SK-N-SH (cell line): ENCODE results near the gene TAS1R1. TPM values are rescaled to one million over a fixed set of nuclear protein-coding genes. Genes with fewer than 3 reads are reported as not detected.

Experiments used
- CTCF ChIA-PET: fragments of 300-600, 350-600 bp; formaldehyde crosslinking; extraction: SDS; loops from one replicate; lab custom pipeline; 2021; lab: Yijun Ruan, JAX
- POLR2A ChIA-PET: fragments of 350-600 bp; sonication (Branson Sonifier 250); formaldehyde crosslinking; extraction: SDS; loops from one replicate; lab custom pipeline; 2020; ENCODE audit warnings: antibody characterized with exemption, inconsistent platforms; lab: Yijun Ruan, JAX
- DNase-seq: peaks from one replicate; pipeline ENCODE4 v3.0.0; 2012
- H2AFZ ChIP-seq: fragments of 200-600 bp; sonication (generic); 2 replicates; pipeline ENCODE4 v1.8.1; 2016; ENCODE audit warnings: antibody characterized with exemption, mild to moderate bottlenecking, low read depth
- H3F3A ChIP-seq: fragments of 200-600 bp; sonication (generic); replicated peaks from 2 replicates; pipeline ENCODE3; 2016; ENCODE audit warnings: antibody characterized with exemption, mild to moderate bottlenecking; ENCODE audit not compliant: insufficient read depth
- H3K27ac ChIP-seq, 2 experiments: fragments of 200-500 bp in 1 of 2; fragments of 200-600 bp in 1 of 2; sonication (Bioruptor generic) in 1 of 2; sonication (generic), shearing (Covaris generic) in 1 of 2; 2 replicates each; pipeline versions ENCODE4 v1.5.1 to v1.6.1; 2014 to 2016; ENCODE audit warnings: low read depth in 2 of 2, inconsistent platforms in 1 of 2, low read length in 1 of 2, mild to moderate bottlenecking in 1 of 2, mixed read lengths in 1 of 2
- H3K27me3 ChIP-seq: fragments of 200-600 bp; sonication (generic), shearing (Covaris generic); 2 replicates; pipeline ENCODE4 v1.6.1; 2016; ENCODE audit warnings: mixed run types; ENCODE audit not compliant: insufficient read depth
- H3K36me3 ChIP-seq, 2 experiments: fragments of 200-500 bp in 1 of 2; fragments of 200-600 bp in 1 of 2; sonication (Bioruptor generic) in 1 of 2; sonication (generic) in 1 of 2; replicated peaks in 1 of 2; 2 replicates each; pipeline versions ENCODE3 to v1.5.1; 2014 to 2016; ENCODE audit warnings: low read length in 1 of 2, mild to moderate bottlenecking in 1 of 2; ENCODE audit not compliant: insufficient read depth in 2 of 2, control insufficient read depth in 1 of 2
- H3K4me1 ChIP-seq, 2 experiments: fragments of 200-500 bp in 1 of 2; fragments of 200-600 bp in 1 of 2; sonication (Bioruptor generic) in 1 of 2; sonication (generic), shearing (Covaris generic) in 1 of 2; 2 replicates each; pipeline versions ENCODE4 v1.5.1 to v1.6.1; 2014 to 2016; ENCODE audit warnings: low read depth in 1 of 2, low read length in 1 of 2, mixed run types in 1 of 2; ENCODE audit not compliant: insufficient read depth in 2 of 2, control insufficient read depth in 1 of 2
- H3K4me2 ChIP-seq: fragments of 200-600 bp; sonication (generic), shearing (Covaris generic); 2 replicates; pipeline ENCODE4 v1.6.1; 2017; ENCODE audit warnings: mixed run types
- H3K4me3 ChIP-seq, 2 experiments: fragments of 200-500 bp in 1 of 2; fragments of 200-600 bp in 1 of 2; sonication (Bioruptor generic) in 1 of 2; sonication (generic), shearing (Covaris generic) in 1 of 2; 2 replicates each; pipeline versions ENCODE4 v1.5.1 to v1.8.1; 2014 to 2016; ENCODE audit warnings: low read depth in 2 of 2, inconsistent platforms in 1 of 2, low read length in 1 of 2, mild to moderate bottlenecking in 1 of 2, mixed read lengths in 1 of 2, moderate library complexity in 1 of 2
- H3K79me2 ChIP-seq: fragments of 200-600 bp; sonication (generic); 2 replicates; pipeline ENCODE4 v1.8.1; 2017; ENCODE audit warnings: mild to moderate bottlenecking; ENCODE audit not compliant: insufficient read depth
- H3K9ac ChIP-seq: fragments of 200-600 bp; sonication (generic); 2 replicates; pipeline ENCODE4 v1.6.1; 2017; ENCODE audit warnings: mixed run types
- H3K9me2 ChIP-seq: fragments of 200-600 bp; sonication (generic); 2 replicates; pipeline ENCODE4 v1.6.1; 2017; ENCODE audit warnings: mixed run types
- H3K9me3 ChIP-seq: fragments of 200-600 bp; sonication (generic); 2 replicates; pipeline ENCODE4 v1.6.1; 2017; ENCODE audit warnings: mixed run types, mild to moderate bottlenecking, moderate library complexity
- H4K20me1 ChIP-seq: fragments of 200-600 bp; sonication (generic); 2 replicates; pipeline ENCODE4 v1.6.1; 2017; ENCODE audit warnings: mild to moderate bottlenecking, mixed run types; ENCODE audit not compliant: insufficient read depth
- CHD2 ChIP-seq: fragments of 150-350 bp; IDR thresholded peaks from 2 replicates; pipeline ENCODE4 v1.6.1; 2018; ENCODE audit warnings: low read length; ENCODE audit not compliant: partially characterized antibody
- FOXJ3 ChIP-seq: sonication (generic); formaldehyde crosslinking; IDR thresholded peaks from 2 replicates; pipeline ENCODE4 v1.5.1; 2020; ENCODE audit warnings: mild to moderate bottlenecking, missing genetic modification reagents
- FOXM1 ChIP-seq: IDR thresholded peaks from 2 replicates; pipeline ENCODE4 v1.4.0; 2012; ENCODE audit warnings: low read depth, mild to moderate bottlenecking
- GABPA ChIP-seq: IDR thresholded peaks from 2 replicates; pipeline ENCODE4 v1.4.0; 2012; ENCODE audit warnings: low read depth, mild to moderate bottlenecking
- GATA2 ChIP-seq: sonication (generic); formaldehyde crosslinking; IDR thresholded peaks from 2 replicates; pipeline ENCODE4 v1.5.0; 2020; ENCODE audit warnings: mild to moderate bottlenecking, missing genetic modification reagents
- MEF2A ChIP-seq: IDR thresholded peaks from 2 replicates; pipeline ENCODE4 v1.4.0; 2012; ENCODE audit warnings: low read depth, borderline replicate concordance
- NFIC ChIP-seq: IDR thresholded peaks from 2 replicates; pipeline ENCODE4 v1.4.0; 2012; ENCODE audit warnings: borderline replicate concordance
- POLR2AphosphoS5 ChIP-seq: IDR thresholded peaks from 2 replicates; pipeline ENCODE4 v1.6.1; 2012; ENCODE audit warnings: low read depth, low read length
- RFX5 ChIP-seq: IDR thresholded peaks from 2 replicates; pipeline ENCODE4 v1.6.1; 2012; ENCODE audit warnings: mild to moderate bottlenecking, improper control_type of control experiment, low read length
- RXRA ChIP-seq: IDR thresholded peaks from 2 replicates; pipeline ENCODE4 v1.4.0; 2012; ENCODE audit warnings: low read depth, mild to moderate bottlenecking, borderline replicate concordance
- YY1 ChIP-seq: IDR thresholded peaks from 2 replicates; pipeline ENCODE4 v1.4.0; 2012; ENCODE audit warnings: low read depth, mild to moderate bottlenecking
- WGBS: methylation state at CpG from one replicate; pipeline ENCODE4 v1.1.6; 2017; ENCODE audit warnings: low lambda C conversion rate; 5-methylcytosine and 5-hydroxymethylcytosine counted together
- polyA plus RNA-seq, 3 experiments: library from polyadenylated mRNA; depleted of rRNA; stranded (reverse); fragments of >200 nt; gene quantifications; 2 replicates each; pipeline ENCODE4 v1.2.3, GENCODE V29; 2012
- TF ChIP-seq, protein P1 (sequence below): IDR thresholded peaks from 2 replicates; pipeline ENCODE4; 2012
- TF ChIP-seq, protein P2 (sequence below): fragments of 200-600 bp; sonication (generic); IDR thresholded peaks from 2 replicates; pipeline ENCODE4 v1.6.1; 2017; ENCODE audit warnings: antibody characterized with exemption, mild to moderate bottlenecking, moderate library complexity
- TF ChIP-seq, protein P3 (sequence below): IDR thresholded peaks from 2 replicates; pipeline ENCODE4 v1.4.0; 2012; ENCODE audit warnings: low read depth, borderline replicate concordance
- TF ChIP-seq, protein P4 (sequence below): IDR thresholded peaks from 2 replicates; pipeline ENCODE4 v1.4.0; 2012; ENCODE audit warnings: low read depth, borderline replicate concordance
- TF ChIP-seq, protein P5 (sequence below): fragments of 150-350 bp; IDR thresholded peaks from 2 replicates; pipeline ENCODE4 v1.6.1; 2016; ENCODE audit warnings: mild to moderate bottlenecking, low read depth, low read length

The TAS1R1 gene
- polyA plus RNA-seq, 1 of the 3 experiments (the other 2 are of a cell fraction), result not detected

DNA sequence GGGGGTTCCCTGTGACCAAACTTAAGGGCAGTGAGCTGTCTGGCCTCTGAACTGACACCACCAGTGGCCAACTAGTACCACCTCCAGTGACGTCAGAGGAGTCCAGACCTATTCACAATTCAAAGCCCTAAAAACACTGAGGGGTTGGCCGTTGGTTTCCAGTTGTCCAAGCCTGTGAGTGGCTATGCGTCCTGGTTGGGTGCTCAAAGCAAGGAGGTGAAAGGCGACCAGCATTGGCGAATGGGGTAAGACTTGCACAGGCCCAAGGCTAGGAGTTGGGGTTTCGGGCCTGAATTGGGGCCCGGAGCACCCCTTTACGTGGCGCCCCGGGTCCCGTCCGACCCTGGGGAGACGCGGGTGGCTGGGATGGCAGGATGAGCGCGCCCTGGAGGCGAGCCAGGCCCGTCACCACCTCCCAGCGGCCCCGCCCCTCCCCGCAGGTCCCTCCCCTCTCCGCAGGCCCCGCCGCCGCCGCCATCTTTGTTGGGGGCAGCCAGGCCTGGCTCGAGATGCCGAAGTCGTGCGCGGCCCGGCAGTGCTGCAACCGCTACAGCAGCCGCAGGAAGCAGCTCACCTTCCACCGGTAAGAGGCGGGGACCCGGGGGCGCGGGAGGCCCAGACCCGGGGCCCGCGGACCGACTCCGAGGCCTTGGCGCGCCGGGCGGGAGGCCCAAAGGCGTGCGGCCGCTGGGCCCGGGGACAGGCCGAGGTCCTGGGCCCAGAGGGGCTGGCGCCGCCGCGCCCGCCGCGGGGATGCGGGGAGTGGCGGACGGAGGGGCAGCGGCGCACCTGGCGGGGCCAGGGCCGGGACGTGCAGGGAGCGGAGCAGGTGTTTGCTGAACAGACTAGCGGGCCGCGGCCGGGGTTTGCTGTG lies 69.8 kb downstream of the TAS1R1 start, which contains the start of gene THAP3:
THAP3 (plus strand) TSS at position 159 of the 874 bp plus-strand sequence; CDS start at position 510, 351 bp downstream.
- Histone ChIP-seq H3K4me3 (peak within 1 kb of the TSS; percentile 72 to 82), H2AFZ (peak within 1 kb of the TSS; percentile 77; the same call in 1 of the 2 replicates), H3K36me3 (peaks cover 23 to 39% of the 10 kb centered on the region in 2 experiments), H3K4me1 (peaks cover 0 to 5% of the 10 kb centered on the region in 2 experiments; a peak in 1 of 4 replicates), H3K9ac (peak within 1 kb of the TSS; percentile 70), H3K4me2 (peak within 1 kb of the TSS; percentile 76), H4K20me1 (peaks cover 16% of the 10 kb centered on the region; the same call in 1 of the 2 replicates), H3K9me3 (no peaks in the 10 kb centered on the region)
- DNase-seq, result peak; percentile 98
- 9% methylated on average over 12 of the region's 73 CpGs for WGBS
- ChIA-PET CTCF (interaction anchor here (1.1 to 3.1 kb wide), 6 partner anchors 9 to 77 kb away, joined by 3 to 10 read pairs (median 5); partner anchors contain the start of genes DNAJC11, NOL9 and TAS1R1), POLR2A (interaction anchor here (0.6 kb wide), 1 partner anchor 45 kb away, joined by 3 read pairs; the partner anchor contains the start of gene ZBTB48)
- TF ChIP-seq, protein P1, sequence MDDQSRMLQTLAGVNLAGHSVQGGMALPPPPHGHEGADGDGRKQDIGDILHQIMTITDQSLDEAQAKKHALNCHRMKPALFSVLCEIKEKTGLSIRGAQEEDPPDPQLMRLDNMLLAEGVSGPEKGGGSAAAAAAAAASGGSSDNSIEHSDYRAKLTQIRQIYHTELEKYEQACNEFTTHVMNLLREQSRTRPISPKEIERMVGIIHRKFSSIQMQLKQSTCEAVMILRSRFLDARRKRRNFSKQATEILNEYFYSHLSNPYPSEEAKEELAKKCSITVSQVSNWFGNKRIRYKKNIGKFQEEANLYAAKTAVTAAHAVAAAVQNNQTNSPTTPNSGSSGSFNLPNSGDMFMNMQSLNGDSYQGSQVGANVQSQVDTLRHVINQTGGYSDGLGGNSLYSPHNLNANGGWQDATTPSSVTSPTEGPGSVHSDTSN, result peak; percentile 70
- no peak for TF ChIP-seq GATA2 (CRISPR knock-in tag)
- peak; percentile 97 for TF ChIP-seq YY1
- no peak for TF ChIP-seq FOXM1
- no peak for TF ChIP-seq CHD2
- TF ChIP-seq NFIC, result peak; percentile 43; the same call in 1 of the 2 replicates
- TF ChIP-seq, all 33 proteins: peak for 3
- Histone ChIP-seq H3K27me3 (no peaks in the 10 kb centered on the region), H3K27ac (peak within 1 kb of the TSS; percentile 59 to 77), H3K9me2 (no peaks in the 10 kb centered on the region), H3F3A (peaks cover 23% of the 10 kb centered on the region), H3K79me2 (peaks cover 78% of the 10 kb centered on the region)

DNA sequence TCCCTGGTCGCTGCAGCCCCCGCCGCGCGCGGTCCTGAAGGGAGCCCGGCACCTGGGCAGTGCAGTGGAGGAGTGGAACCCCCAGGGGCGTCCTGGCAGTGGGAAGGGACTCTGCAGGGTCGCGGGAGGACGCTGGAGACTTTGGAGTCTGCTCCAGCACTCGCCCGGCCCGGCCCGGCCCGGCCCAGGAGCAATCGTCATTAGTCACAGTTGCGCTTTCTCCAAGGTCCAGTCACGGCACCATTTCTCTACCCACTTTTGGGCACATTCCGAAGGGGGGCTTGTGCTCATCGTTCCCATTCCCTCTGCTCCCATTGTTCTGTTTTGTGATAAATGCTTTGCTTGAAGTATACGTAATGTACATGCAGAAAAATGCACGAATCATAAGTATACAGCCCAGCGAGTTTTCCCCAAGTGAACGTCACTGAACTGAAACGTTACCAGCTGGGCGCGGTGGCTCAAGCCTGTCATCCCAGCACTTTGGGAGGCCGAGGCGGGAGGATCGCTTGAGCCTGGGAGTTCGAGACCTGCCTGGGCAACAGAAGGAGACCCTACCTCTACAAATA lies 70.6 kb downstream of the TAS1R1 start:
- H3K4me1 ChIP-seq, result peaks cover 0 to 5% of the 10 kb centered on the region in 2 experiments; a peak in 1 of 4 replicates
- no peaks in the 10 kb centered on the region for H3K9me3 ChIP-seq
- no peaks in the 10 kb centered on the region for H3K9me2 ChIP-seq
- 16% methylated on average over 18 of the region's 32 CpGs for WGBS
- peaks cover 23% of the 10 kb centered on the region for H3F3A ChIP-seq
- ChIA-PET POLR2A (no interaction called here), CTCF (interaction anchor here (0.5 to 3.1 kb wide), 3 partner anchors 9 to 12 kb away, joined by 3 to 8 read pairs (median 3); no protein-coding TSS in a partner anchor)
- peak overlapping the region; percentile 72 to 82 for H3K4me3 ChIP-seq
- peak overlapping the region; percentile 76 for H3K4me2 ChIP-seq
- peak overlapping the region; percentile 77; the same call in 1 of the 2 replicates for H2AFZ ChIP-seq
- DNase-seq, result no peak
- peaks cover 71% of the 10 kb centered on the region for H3K79me2 ChIP-seq
- H3K27me3 ChIP-seq, result no peaks in the 10 kb centered on the region
- peak overlapping the region; percentile 70 for H3K9ac ChIP-seq
- H4K20me1 ChIP-seq, result peaks cover 16% of the 10 kb centered on the region; the same call in 1 of the 2 replicates
- H3K36me3 ChIP-seq, result peaks cover 20 to 38% of the 10 kb centered on the region in 2 experiments
- H3K27ac ChIP-seq, result peak overlapping the region; percentile 59 to 77; a peak in 2 of 4 replicates
- TF ChIP-seq, protein P2, sequence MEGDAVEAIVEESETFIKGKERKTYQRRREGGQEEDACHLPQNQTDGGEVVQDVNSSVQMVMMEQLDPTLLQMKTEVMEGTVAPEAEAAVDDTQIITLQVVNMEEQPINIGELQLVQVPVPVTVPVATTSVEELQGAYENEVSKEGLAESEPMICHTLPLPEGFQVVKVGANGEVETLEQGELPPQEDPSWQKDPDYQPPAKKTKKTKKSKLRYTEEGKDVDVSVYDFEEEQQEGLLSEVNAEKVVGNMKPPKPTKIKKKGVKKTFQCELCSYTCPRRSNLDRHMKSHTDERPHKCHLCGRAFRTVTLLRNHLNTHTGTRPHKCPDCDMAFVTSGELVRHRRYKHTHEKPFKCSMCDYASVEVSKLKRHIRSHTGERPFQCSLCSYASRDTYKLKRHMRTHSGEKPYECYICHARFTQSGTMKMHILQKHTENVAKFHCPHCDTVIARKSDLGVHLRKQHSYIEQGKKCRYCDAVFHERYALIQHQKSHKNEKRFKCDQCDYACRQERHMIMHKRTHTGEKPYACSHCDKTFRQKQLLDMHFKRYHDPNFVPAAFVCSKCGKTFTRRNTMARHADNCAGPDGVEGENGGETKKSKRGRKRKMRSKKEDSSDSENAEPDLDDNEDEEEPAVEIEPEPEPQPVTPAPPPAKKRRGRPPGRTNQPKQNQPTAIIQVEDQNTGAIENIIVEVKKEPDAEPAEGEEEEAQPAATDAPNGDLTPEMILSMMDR, result no peak
- TF ChIP-seq POLR2AphosphoS5, result no peak
- TF ChIP-seq FOXJ3, result no peak
- TF ChIP-seq RFX5, result no peak
- TF ChIP-seq RXRA, result no peak
- TF ChIP-seq, protein P3, sequence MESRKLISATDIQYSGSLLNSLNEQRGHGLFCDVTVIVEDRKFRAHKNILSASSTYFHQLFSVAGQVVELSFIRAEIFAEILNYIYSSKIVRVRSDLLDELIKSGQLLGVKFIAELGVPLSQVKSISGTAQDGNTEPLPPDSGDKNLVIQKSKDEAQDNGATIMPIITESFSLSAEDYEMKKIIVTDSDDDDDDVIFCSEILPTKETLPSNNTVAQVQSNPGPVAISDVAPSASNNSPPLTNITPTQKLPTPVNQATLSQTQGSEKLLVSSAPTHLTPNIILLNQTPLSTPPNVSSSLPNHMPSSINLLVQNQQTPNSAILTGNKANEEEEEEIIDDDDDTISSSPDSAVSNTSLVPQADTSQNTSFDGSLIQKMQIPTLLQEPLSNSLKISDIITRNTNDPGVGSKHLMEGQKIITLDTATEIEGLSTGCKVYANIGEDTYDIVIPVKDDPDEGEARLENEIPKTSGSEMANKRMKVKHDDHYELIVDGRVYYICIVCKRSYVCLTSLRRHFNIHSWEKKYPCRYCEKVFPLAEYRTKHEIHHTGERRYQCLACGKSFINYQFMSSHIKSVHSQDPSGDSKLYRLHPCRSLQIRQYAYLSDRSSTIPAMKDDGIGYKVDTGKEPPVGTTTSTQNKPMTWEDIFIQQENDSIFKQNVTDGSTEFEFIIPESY, result no peak
- TF ChIP-seq, protein P4, sequence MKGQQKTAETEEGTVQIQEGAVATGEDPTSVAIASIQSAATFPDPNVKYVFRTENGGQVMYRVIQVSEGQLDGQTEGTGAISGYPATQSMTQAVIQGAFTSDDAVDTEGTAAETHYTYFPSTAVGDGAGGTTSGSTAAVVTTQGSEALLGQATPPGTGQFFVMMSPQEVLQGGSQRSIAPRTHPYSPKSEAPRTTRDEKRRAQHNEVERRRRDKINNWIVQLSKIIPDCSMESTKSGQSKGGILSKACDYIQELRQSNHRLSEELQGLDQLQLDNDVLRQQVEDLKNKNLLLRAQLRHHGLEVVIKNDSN, result no peak
- TF ChIP-seq GABPA, result no peak
- TF ChIP-seq, protein P5, sequence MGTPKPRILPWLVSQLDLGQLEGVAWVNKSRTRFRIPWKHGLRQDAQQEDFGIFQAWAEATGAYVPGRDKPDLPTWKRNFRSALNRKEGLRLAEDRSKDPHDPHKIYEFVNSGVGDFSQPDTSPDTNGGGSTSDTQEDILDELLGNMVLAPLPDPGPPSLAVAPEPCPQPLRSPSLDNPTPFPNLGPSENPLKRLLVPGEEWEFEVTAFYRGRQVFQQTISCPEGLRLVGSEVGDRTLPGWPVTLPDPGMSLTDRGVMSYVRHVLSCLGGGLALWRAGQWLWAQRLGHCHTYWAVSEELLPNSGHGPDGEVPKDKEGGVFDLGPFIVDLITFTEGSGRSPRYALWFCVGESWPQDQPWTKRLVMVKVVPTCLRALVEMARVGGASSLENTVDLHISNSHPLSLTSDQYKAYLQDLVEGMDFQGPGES, result no peak
- no peak for TF ChIP-seq GATA2 (CRISPR knock-in tag)
- TF ChIP-seq MEF2A, result no peak
